Midbrain (tissue), 1 donor: ENCODE data around the gene LSM3.

Experiments used
- DNase-seq: peaks from one replicate; lab custom pipeline; 2025; lab: John Stamatoyannopoulos, UW

LSM3 gene

GRCh38 chr3:14178247-14179113 lies at the start of gene LSM3, which contains the start of gene XPC:
Gene LSM3, plus strand, starts transcription at chr3:14178817. Its CDS starts 44 bp downstream, at chr3:14178861.
Gene XPC, minus strand, starts transcription at chr3:14178601. Its CDS starts 33 bp downstream, at chr3:14178568.
- peak; percentile 98 for DNase-seq

GRCh38 chr3:14129296-14129695 lies 49.3 kb upstream of the LSM3 start:
- no peak for DNase-seq

GRCh38 chr3:14130230-14130629 lies 48.4 kb upstream of the LSM3 start:
- DNase-seq: no peak

GRCh38 chr3:14130707-14131106 lies 47.9 kb upstream of the LSM3 start:
- DNase-seq: no peak

GRCh38 chr3:14131134-14131533 lies 47.5 kb upstream of the LSM3 start:
- no peak for DNase-seq

- no peak for DNase-seq
Measured at GRCh38 chr3:14132120-14132519, 46.5 kb upstream of the LSM3 start.

- DNase-seq: no peak
Measured at GRCh38 chr3:14132689-14133088, 45.9 kb upstream of the LSM3 start.

- no peak for DNase-seq
Measured at GRCh38 chr3:14133188-14133800, 45.3 kb upstream of the LSM3 start.

- no peak for DNase-seq
Measured at GRCh38 chr3:14133876-14134275, 44.7 kb upstream of the LSM3 start.

- DNase-seq: no peak
Measured at GRCh38 chr3:14134291-14134690, 44.3 kb upstream of the LSM3 start.

- no peak for DNase-seq
Measured at GRCh38 chr3:14135581-14135980, 43.0 kb upstream of the LSM3 start.

- DNase-seq: no peak
Measured at GRCh38 chr3:14137004-14137403, 41.6 kb upstream of the LSM3 start.

- no peak for DNase-seq
Measured at GRCh38 chr3:14137445-14137844, 41.2 kb upstream of the LSM3 start.

GRCh38 chr3:14138109-14138877 lies 40.3 kb upstream of the LSM3 start:
- no peak for DNase-seq

- DNase-seq: no peak
Measured at GRCh38 chr3:14138878-14139655, 39.5 kb upstream of the LSM3 start.

- no peak for DNase-seq
Measured at GRCh38 chr3:14139771-14140170, 38.8 kb upstream of the LSM3 start.

GRCh38 chr3:14140668-14141067 lies 37.9 kb upstream of the LSM3 start:
- DNase-seq: no peak

GRCh38 chr3:14141144-14141543 lies 37.5 kb upstream of the LSM3 start:
- DNase-seq: no peak

GRCh38 chr3:14141602-14142341 lies 36.8 kb upstream of the LSM3 start:
- DNase-seq: no peak

- no peak for DNase-seq
Measured at GRCh38 chr3:14142567-14143270, 35.9 kb upstream of the LSM3 start.
